Memory B cell (primary cell): Measurements from ENCODE around the gene MYO5B.

Experiments
- ATAC-seq: fragments of 150-1000 bp; cut with Tn5 transposase; 2 replicates; pipeline ENCODE4 v1.10.0; 2021; ENCODE audit warnings: low read depth, mild to moderate bottlenecking, moderate library complexity
- DNase-seq, 2 donors: peaks; one replicate each; pipeline ENCODE4 v3.0.0; 2022; ENCODE audit warnings: low spot score in 2 of 2
- H3K27ac Mint-ChIP-seq: one replicate; pipeline ENCODE4 v1.8.0; 2022; ENCODE audit warnings: mild to moderate bottlenecking, moderate library complexity, mixed read lengths
- H3K27me3 Mint-ChIP-seq: one replicate; pipeline ENCODE4 v1.8.0; 2022; ENCODE audit warnings: mixed read lengths
- H3K36me3 Mint-ChIP-seq: one replicate; pipeline ENCODE4 v1.8.0; 2022; ENCODE audit warnings: mild to moderate bottlenecking, mixed read lengths
- H3K4me1 Mint-ChIP-seq: one replicate; pipeline ENCODE4 v1.8.0; 2022; ENCODE audit warnings: mixed read lengths
- H3K4me3 Mint-ChIP-seq: one replicate; pipeline ENCODE4 v1.8.0; 2022; ENCODE audit warnings: mild to moderate bottlenecking, moderate library complexity, mixed read lengths
- H3K9me3 Mint-ChIP-seq: one replicate; pipeline ENCODE4 v1.8.0; 2022; ENCODE audit warnings: mixed read lengths

MYO5B gene

DNA sequence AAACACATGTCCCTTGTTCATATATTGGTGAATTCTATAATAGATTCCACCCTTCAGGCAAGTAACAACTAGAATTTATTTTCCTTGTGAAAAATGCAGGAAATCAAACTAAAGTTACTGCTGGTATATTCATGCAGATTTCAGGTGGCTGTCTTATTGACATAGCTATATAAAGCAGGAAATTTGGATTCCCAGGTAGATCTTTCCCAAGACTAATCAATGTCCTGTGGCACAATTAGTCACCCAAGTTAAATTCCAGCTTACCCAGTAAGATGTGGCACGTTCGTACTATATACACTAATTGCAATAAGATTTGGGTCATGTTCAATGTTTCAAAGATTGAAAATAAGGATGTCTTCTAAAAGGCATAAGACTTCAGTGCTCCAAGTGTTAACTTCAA is 42.0 kb downstream of the MYO5B start:
- Mint-ChIP-seq H3K4me1 (no peaks in the 10 kb centered on the region), H3K27ac (no peak overlapping the region), H3K36me3 (peaks cover 3% of the 10 kb centered on the region), H3K4me3 (no peak overlapping the region), H3K27me3 (peaks cover 6% of the 10 kb centered on the region), H3K9me3 (peaks cover 1% of the 10 kb centered on the region)
- no peak for DNase-seq
- ATAC-seq: no peak

DNA sequence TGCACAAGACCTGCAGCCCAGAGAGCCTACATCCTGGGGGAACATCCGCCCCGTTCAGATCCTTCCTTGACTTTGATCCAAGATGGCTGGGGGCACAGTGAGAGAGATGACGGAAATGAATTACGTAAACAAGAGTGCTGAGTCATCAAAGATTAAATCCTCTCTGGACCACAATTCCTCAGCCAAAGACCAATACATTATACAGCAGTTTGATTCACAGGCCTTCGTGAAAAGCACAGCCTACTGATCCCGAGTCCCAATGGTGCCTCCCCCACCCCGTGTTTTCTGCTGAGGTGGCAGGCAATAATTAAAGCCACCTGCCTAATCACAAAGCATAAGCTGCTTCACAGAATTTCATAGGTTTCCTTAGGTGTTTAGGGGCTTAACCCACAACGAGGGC is 43.0 kb downstream of the MYO5B start:
- no peaks in the 10 kb centered on the region for H3K4me1 Mint-ChIP-seq
- peaks cover 6% of the 10 kb centered on the region for H3K27me3 Mint-ChIP-seq
- no peak for DNase-seq
- no peak overlapping the region for H3K4me3 Mint-ChIP-seq
- no peak overlapping the region for H3K27ac Mint-ChIP-seq
- no peak for ATAC-seq
- H3K9me3 Mint-ChIP-seq: peaks cover 6% of the 10 kb centered on the region
- H3K36me3 Mint-ChIP-seq: no peaks in the 10 kb centered on the region

- H3K27ac Mint-ChIP-seq: no peak overlapping the region
- H3K4me1 Mint-ChIP-seq: no peaks in the 10 kb centered on the region
- no peaks in the 10 kb centered on the region for H3K36me3 Mint-ChIP-seq
- ATAC-seq (no peak), DNase-seq (no peak)
- peaks cover 4% of the 10 kb centered on the region for H3K9me3 Mint-ChIP-seq
- peaks cover 14% of the 10 kb centered on the region for H3K27me3 Mint-ChIP-seq
- no peak overlapping the region for H3K4me3 Mint-ChIP-seq
Observed at GRCh38 chr18:50144540-50144939, 50.4 kb downstream of the MYO5B start.

- DNase-seq (no peak), ATAC-seq (no peak)
- H3K9me3 Mint-ChIP-seq: peaks cover 4% of the 10 kb centered on the region
- no peak overlapping the region for H3K4me3 Mint-ChIP-seq
- no peaks in the 10 kb centered on the region for H3K4me1 Mint-ChIP-seq
- no peaks in the 10 kb centered on the region for H3K36me3 Mint-ChIP-seq
- H3K27me3 Mint-ChIP-seq: peaks cover 14% of the 10 kb centered on the region
- no peak overlapping the region for H3K27ac Mint-ChIP-seq
Observed at GRCh38 chr18:50143886-50144285, 51.1 kb downstream of the MYO5B start.

DNA sequence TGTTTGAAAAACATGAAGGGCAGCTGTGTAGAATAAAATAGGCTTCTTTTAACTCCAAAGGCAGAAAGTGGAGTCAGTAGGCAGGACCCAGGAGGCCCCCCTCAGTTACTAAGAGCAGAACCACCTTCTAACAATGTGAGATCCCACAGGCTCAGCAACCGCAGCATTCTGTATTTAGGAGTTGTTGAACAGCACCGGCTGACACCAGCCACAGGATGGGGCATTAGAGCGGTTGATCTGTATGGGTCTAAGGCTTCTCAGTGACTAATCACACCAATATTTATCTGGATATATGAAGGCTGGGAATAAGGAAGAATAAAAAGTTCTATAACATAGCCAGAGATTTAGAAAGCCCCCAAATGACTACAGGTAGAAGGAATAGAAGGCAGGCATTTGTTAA is 51.7 kb downstream of the MYO5B start:
- H3K36me3 Mint-ChIP-seq: no peaks in the 10 kb centered on the region
- no peak overlapping the region for H3K4me3 Mint-ChIP-seq
- DNase-seq: no peak
- peaks cover 4% of the 10 kb centered on the region for H3K9me3 Mint-ChIP-seq
- peaks cover 14% of the 10 kb centered on the region for H3K27me3 Mint-ChIP-seq
- ATAC-seq: no peak
- no peak overlapping the region for H3K27ac Mint-ChIP-seq
- H3K4me1 Mint-ChIP-seq: no peaks in the 10 kb centered on the region

DNA sequence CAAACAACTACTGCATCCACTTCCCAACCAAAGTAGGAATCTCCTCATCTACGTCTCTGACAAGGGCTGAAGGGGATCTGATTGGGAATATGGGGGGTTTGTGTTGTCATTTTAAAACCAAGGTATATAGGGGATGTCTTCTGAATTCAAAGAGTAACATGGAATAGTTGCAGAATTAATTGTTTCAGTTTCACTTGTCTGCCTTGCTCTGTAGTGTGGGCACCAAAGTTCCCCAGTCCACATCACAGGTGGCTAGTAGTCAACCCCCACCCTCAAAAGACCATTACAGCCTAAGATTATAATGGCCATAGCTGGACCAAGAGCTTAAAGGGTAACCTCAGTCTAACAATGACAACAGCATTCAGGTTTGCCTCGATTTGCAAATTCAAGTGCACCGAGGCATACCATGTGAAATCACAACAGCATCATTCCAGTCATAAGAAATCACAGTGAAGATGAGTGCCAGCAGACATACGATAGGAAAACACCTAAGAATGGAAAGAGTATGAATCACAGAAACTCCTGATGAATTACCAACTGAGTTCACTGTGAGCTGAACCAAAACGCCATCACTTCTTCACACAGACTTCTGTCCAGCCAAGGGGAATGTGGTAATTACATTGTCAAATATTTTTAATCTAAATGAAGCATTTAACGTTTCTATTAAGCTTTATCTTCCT is 52.4 kb downstream of the MYO5B start:
- no peak for ATAC-seq
- DNase-seq: no peak
- no peak overlapping the region for H3K4me3 Mint-ChIP-seq
- no peak overlapping the region for H3K27ac Mint-ChIP-seq
- no peaks in the 10 kb centered on the region for H3K36me3 Mint-ChIP-seq
- peaks cover 17% of the 10 kb centered on the region for H3K27me3 Mint-ChIP-seq
- peaks cover 5% of the 10 kb centered on the region for H3K9me3 Mint-ChIP-seq
- no peaks in the 10 kb centered on the region for H3K4me1 Mint-ChIP-seq

DNA sequence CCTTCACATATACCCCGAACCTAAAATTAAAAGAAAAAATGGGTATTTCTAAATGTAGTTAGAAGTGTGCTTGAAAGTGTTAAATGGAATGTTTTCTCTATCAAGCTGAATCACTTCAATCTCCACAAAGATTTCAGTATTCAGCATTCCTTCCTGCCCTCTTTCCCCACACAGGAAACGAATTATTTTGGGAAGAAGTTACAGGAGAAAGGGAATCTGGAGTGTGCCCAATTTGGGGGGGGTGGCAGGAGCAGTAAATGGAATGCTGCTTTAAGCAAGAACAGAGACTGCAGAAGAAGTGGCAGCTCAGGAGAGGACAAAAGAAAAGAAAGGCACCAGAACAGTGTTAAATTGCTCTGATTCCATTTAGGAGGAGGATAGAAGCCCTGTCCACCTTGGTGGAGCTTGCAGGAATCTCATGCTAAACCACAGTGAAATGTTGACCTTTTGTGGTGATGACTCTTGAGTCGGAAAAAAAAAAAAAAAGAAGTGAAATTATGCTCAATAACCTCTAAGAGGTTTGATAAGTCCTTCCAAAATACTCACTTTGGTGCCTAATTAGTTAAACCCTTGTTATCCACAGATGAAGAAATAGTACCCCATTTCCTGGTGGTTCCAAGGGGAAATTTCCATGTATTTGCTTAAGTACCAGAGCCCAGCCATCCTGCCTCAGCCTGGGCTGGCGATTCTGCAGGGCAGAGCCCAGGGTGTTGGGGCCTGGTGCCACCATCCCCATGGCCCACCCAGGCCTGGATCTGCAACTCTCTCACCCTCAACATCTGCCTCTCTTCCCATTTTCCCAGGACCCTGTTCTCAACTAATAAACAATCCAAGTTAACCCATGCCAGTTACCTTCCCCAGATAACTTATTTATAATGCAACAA is 56.5 kb downstream of the MYO5B start:
- H3K9me3 Mint-ChIP-seq: peaks cover 4% of the 10 kb centered on the region
- H3K4me3 Mint-ChIP-seq: no peak overlapping the region
- peaks cover 19% of the 10 kb centered on the region for H3K27me3 Mint-ChIP-seq
- DNase-seq (no peak), ATAC-seq (no peak)
- no peaks in the 10 kb centered on the region for H3K36me3 Mint-ChIP-seq
- no peaks in the 10 kb centered on the region for H3K4me1 Mint-ChIP-seq
- no peak overlapping the region for H3K27ac Mint-ChIP-seq

GRCh38 chr18:50135903-50136302 is 59.0 kb downstream of the MYO5B start:
- H3K4me3 Mint-ChIP-seq: no peak overlapping the region
- peaks cover 15% of the 10 kb centered on the region for H3K27me3 Mint-ChIP-seq
- H3K36me3 Mint-ChIP-seq: no peaks in the 10 kb centered on the region
- H3K4me1 Mint-ChIP-seq: no peaks in the 10 kb centered on the region
- no peak for ATAC-seq
- H3K9me3 Mint-ChIP-seq: peaks cover 4% of the 10 kb centered on the region
- H3K27ac Mint-ChIP-seq: no peak overlapping the region
- no peak for DNase-seq

DNA sequence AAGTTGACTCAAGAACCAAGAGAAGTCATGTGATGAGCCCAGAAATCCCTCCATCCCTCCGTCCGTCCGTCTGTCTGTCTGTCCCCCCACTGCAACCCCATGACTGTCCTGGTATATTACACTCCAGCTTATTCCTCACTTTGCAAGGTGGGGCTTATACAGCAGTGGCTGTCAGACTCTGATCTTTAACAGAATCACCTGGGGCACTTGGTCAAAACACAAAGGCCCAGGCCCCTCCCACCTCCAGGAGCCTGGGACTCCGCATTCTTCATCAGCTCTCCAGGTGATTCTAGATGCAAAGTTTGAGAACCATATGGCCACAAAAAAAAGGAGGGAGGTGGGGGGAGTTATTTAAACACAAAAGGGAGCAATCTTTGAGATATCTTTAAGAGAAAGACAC is 61.4 kb downstream of the MYO5B start:
- ATAC-seq: no peak
- Mint-ChIP-seq H3K4me3 (no peak overlapping the region), H3K36me3 (no peaks in the 10 kb centered on the region), H3K4me1 (no peaks in the 10 kb centered on the region), H3K27ac (no peak overlapping the region), H3K27me3 (peaks cover 17% of the 10 kb centered on the region), H3K9me3 (peaks cover 4% of the 10 kb centered on the region)
- no peak for DNase-seq

GRCh38 chr18:50131591-50131990 is 63.4 kb downstream of the MYO5B start:
- H3K27me3 Mint-ChIP-seq: peaks cover 21% of the 10 kb centered on the region
- no peaks in the 10 kb centered on the region for H3K36me3 Mint-ChIP-seq
- no peaks in the 10 kb centered on the region for H3K9me3 Mint-ChIP-seq
- no peak overlapping the region for H3K4me3 Mint-ChIP-seq
- no peak for DNase-seq
- ATAC-seq: no peak
- H3K27ac Mint-ChIP-seq: no peak overlapping the region
- H3K4me1 Mint-ChIP-seq: no peaks in the 10 kb centered on the region

DNA sequence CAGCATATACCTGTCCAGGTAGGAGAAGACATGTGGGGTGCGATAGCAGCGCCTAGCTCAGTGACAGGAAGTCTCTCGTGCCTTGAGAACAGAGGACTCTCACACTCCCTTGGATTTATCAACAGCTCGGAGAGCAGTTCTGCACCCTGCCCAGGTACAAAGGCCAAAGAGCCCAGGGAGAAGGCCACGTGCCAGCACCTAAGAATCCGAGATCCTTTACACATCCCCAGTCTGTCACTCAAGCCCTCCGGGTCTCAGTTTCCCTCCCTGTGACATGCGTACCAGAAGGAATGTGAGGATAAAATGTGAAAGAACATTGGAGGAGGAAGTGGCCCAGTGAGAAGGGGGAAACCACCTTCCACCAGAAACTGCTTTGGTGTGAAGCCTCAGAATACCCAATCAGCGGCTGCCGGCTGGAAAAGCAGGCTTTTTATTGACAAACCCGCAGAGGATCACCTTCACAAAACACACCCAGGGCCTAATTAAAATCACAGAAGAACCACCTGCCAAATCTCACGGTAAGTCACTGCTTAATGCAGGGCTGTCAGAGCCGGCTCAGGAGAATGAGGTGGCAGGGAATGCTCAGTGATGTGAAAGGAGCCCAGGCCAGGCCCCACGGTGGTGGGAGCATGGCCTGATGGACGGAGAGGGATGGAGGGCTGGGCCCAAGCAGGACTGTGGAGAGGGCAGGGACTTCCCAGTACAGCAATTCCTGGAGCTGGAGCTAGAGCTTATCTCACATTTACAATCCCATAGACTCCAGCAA is 66.3 kb downstream of the MYO5B start:
- Mint-ChIP-seq H3K27me3 (peaks cover 22% of the 10 kb centered on the region), H3K36me3 (no peaks in the 10 kb centered on the region), H3K9me3 (no peaks in the 10 kb centered on the region), H3K27ac (no peak overlapping the region), H3K4me3 (no peak overlapping the region), H3K4me1 (no peaks in the 10 kb centered on the region)
- no peak for ATAC-seq
- no peak for DNase-seq

DNA sequence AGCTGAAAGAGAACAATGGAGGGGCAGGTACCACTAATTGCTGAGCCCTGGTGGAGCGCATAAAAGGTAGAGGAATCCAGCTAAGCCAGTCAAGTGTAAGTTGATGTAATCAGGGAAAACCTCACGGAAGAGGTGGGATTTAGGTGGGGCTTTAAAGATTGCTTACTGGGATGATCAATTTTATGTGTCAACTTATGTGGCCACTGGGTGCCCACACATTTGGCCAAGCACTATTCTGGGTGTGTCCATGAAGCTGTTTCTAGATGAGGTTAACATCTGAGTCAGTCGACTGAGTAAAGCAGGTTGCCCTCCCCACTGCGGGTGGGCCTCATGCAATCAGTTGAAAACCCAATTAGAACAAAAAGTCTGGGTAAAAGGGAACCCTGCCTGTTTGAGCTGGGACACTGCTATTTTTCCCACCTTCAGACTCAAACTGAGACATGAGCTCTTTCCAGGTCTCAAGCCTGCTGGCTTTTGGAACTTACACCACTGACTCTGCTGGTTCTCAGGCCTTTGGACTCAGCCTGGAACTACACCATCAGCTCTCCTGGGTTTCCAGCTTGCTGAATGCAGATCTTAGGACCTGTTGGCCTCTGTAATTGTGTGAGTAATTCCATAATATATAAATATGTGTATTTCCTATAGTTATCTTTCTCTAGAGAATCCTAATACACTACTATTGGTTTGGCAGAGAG is 67.3 kb downstream of the MYO5B start:
- H3K4me3 Mint-ChIP-seq: no peak overlapping the region
- no peak for ATAC-seq
- DNase-seq: no peak
- no peak overlapping the region for H3K27ac Mint-ChIP-seq
- H3K4me1 Mint-ChIP-seq: no peaks in the 10 kb centered on the region
- no peaks in the 10 kb centered on the region for H3K36me3 Mint-ChIP-seq
- H3K9me3 Mint-ChIP-seq: no peaks in the 10 kb centered on the region
- peaks cover 21% of the 10 kb centered on the region for H3K27me3 Mint-ChIP-seq

- Mint-ChIP-seq H3K9me3 (no peaks in the 10 kb centered on the region), H3K27ac (no peak overlapping the region), H3K4me3 (no peak overlapping the region), H3K4me1 (no peaks in the 10 kb centered on the region), H3K36me3 (no peaks in the 10 kb centered on the region), H3K27me3 (peaks cover 18% of the 10 kb centered on the region)
- no peak for DNase-seq
- no peak for ATAC-seq
Observed at GRCh38 chr18:50126471-50126870, 68.5 kb downstream of the MYO5B start.

- no peak overlapping the region for H3K27ac Mint-ChIP-seq
- peaks cover 18% of the 10 kb centered on the region for H3K27me3 Mint-ChIP-seq
- no peak overlapping the region for H3K4me3 Mint-ChIP-seq
- ATAC-seq (no peak), DNase-seq (no peak)
- no peaks in the 10 kb centered on the region for H3K4me1 Mint-ChIP-seq
- no peaks in the 10 kb centered on the region for H3K36me3 Mint-ChIP-seq
- no peaks in the 10 kb centered on the region for H3K9me3 Mint-ChIP-seq
Observed at GRCh38 chr18:50125456-50125855, 69.5 kb downstream of the MYO5B start.
